ENCODE measurements around the gene ELOA2.
"Not testable (repeated sequence)": the region's sequence is repeated elsewhere in the genome, so short reads cannot be mapped to it uniquely, and the experiment has no call there.

- TF ChIP-seq CTCF (conservative IDR thresholded peaks at IDR 0.05 in 1 of 2, IDR thresholded peaks at IDR 0.05 in 1 of 2; ENCODE audit: extremely low read depth in 1 of 2, insufficient read depth in 1 of 2, low read depth in 1 of 2, low read length in 2 of 2); EZH2 (IDR thresholded peaks at IDR 0.05; ENCODE audit: borderline replicate concordance, low read length): not testable (repeated sequence)
Observed at GRCh38 chr18:47022821-47023220, 12.6 kb downstream of the ELOA2 start.
